DMS 273 treated with DMSO at 0.1 percent for 48 hours (cell line): ENCODE data around the gene TLX1.
A peak's percentile ranks its signal among the peaks of the same experiment; 100 is the strongest.

Experiments
- DNase-seq: peaks from one replicate; lab custom pipeline; 2025; lab: John Stamatoyannopoulos, UW

Gene TLX1

DNA sequence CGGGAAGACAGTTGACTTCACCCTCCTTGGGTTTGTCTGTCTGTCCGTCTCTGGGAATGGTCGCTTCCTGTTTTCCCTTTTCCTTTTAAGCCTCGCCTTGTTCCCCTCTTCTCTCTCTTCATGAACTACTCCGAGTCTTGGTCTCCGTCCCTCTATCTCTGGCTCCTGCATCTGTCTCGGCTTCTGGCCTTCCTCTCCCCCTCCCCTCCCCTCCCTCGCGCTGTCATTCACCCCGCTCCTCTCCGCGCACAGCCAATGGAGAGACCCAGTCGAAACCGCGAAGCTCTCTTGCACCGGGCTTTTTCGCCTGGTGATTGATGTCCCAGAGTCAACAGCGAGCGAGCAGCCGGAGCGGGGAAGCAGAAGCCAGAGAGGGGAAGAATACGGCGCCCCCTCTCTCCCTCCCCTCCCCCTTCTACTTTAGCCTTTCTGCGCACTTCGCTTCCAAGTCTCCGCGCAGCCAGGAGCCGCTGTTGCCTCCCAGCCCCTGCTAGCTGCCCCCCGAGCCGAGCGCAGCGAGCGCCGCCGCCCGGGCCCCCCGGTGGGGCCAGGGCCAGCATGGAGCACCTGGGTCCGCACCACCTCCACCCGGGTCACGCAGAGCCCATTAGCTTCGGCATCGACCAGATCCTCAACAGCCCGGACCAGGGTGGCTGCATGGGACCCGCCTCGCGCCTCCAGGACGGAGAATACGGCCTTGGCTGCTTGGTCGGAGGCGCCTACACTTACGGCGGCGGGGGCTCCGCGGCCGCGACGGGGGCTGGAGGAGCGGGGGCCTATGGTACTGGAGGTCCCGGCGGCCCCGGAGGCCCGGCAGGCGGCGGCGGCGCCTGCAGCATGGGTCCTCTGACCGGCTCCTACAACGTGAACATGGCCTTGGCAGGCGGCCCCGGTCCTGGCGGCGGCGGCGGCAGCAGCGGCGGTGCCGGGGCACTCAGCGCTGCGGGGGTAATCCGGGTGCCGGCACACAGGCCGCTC is at the start of gene TLX1:
Gene TLX1, plus strand, starts transcription at position 317 of the 978 bp plus-strand sequence. Its CDS starts 242 bp downstream, at position 559.
- DNase-seq = peak; percentile 5

GRCh38 chr10:101085846-101086245 is 45.3 kb upstream of the TLX1 start:
- no peak for DNase-seq

DNA sequence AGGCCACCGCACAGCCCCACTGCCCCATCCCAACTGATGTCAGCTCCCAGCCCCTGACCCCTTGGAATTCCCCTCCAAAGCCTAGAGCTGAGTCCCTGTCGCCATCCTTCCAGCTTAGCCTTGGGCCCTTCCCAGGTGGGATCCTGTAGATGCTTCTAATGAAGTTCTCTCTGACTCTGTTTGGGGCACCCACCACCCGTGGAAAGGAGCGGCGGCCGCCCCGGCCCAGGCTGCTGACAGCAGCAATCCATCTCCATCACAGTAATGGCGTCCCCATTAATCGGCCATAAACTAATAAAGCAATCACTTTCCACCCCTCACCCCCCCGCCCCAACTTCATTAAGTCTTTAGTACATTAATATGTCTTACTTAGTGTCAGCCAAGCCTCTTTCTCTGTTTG is 43.7 kb upstream of the TLX1 start:
- DNase-seq = no peak

DNA sequence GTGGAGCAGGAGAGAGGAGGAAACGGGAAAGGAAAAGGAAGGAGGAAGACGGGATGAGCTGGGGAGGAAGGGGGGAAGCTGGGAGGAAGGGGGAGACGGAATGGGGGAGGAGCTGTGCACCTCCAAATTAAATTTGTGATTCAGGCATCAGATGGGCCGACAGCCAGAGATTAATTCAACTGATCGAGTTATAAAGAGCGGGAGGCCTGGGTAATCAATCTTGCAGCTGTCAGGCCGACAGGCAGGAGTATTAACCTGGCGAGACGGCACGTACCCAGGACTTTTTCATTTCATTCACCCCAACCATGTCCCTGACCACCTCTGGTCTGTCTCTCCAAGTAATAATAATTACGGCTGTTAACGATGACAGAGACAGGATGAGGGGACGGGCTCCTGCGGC is 43.1 kb upstream of the TLX1 start:
- DNase-seq = no peak

DNA sequence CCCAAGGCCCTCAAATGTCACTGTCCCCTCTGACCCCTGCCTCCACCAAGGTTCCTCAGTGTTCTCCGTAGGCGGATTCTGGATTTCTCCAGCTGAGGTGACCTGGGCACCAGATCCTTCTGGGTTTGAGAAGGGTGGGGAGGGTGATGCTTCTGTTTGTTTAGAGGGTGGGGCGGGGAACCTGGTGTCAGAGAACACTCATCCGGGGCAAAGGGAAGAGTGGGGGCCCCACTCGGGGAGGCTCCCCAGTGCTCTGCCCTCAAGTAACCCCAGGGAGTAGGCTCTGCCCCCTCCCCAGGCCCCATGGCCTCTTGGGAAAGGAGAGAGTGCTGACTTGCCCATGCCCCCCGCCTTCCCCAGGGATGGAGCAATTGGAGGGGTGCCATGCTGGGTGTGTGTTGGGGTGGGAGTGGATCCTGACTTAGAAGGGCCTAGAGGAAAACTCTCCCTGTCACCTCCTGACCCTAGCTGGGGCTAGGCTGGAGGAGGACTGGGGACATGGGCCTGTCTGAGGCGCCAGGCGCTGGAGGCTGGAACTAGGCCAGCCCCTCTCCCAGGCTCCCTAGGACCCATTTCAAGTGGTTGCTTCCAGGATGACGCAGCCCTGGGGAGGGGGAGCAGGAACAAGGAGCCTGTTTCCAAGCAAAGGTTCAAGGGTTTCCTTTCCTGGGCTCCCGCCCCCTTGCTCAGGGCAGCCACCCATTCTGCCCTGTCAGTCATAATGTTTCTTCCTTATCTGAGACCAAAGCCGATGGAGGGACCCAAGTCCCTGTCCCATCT is 41.4 kb upstream of the TLX1 start:
- DNase-seq = no peak

DNA sequence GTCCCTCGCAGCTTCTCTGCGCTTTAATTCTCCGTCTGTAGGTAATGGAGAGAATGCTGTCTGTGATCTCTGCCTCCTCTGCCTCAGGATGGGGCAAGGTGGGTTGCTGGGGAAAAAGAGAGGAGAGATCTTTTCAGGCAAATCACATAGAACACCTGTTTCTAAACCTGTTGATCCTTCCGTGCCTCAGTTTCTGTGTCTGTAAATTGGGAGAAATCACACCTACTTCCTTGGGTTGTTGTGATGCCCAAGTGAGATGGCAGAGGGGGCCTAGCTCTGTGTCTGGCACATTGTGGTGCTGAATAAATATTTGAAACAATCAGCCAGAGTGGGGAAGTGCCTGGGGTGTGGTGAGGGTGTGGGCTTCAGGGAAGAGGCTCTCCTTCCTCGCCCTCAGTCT is 40.5 kb upstream of the TLX1 start:
- DNase-seq = no peak

DNA sequence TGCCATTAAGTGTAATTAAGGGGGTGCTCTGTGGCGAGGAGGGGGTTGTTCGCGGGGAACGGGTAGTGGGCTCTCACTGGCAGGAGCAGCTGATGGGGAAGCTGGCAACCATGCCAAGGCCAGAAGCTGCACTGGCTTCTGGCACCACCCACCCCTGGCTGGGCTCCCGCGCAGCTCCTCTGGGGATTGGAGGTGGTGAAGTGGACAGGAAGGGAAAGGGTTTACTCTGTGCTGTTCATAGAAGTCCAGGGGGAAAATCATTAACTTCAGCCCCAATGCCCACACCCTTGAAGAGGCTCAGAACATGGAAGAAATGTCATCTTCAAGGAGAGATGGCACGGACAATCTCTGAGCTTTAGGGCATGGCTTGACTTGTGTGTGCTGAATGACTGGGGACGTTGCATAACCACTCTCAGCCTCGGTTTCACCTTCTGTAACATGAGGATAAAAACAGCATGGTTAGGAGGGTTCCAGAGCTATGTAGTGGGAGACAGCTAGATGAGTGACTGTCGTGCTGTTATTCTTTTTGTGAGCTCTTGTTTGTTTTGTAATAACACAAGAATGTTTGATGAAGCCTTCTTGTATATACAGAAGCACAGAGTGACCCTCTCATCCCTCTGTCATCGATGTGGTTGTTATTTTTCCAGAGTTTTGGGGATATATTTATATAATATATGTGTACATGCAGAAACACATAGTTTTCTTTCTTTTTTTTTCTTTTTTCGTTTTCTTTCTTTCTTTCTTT is 39.4 kb upstream of the TLX1 start:
- no peak for DNase-seq

GRCh38 chr10:101092881-101093354 is 38.2 kb upstream of the TLX1 start:
- DNase-seq = no peak

GRCh38 chr10:101094121-101094879 is 36.8 kb upstream of the TLX1 start:
- DNase-seq = no peak

DNA sequence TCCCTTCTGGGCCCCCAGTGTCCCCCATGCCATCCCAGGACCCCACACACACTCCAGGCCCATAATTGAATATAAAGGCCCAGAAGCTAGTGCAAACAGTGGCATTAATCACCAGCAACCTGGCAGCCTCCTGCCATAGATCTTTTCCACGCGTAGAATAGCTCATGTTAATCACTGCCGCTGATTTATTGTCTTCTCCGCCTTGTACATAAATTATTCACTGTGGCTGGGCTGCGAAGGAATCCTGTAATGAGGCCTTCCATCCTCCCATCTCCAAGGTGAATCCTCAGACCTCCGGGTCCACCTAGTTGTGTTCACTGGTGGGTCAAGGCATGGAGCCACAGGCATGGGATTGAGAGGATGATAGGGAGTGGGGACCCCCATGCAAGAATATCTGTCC is 36.1 kb upstream of the TLX1 start:
- no peak for DNase-seq

DNA sequence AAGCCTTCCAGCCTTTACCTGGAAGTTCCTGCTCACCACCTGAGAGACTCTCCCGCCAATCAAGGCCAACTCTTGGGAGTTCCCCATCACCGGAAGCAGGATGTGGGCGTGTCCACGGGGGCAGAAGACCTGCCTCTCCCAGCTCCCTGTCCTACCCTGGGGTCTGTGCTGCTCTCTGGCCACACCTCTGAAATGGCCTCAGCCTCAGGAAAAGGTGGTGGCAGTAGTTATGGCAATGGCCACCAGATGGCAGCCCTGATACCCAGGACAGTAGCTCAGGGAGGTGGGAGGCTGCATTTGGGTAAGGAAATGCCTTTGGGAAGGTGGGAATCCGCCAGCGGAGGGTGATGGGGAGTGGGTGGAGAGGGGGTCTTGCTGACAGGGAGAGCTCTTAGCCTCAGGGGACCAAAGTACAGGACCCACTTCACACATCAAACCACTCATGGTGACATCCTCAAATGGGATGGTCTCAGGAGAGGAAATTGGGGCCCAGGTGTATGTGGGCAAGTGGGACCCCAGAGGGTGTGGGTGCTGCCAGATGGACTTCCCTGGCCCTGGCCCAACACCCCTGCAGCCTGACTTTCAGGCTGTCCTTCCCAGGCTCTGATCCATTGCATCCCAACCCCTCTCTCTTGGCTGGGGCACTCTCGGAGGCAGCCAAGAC is 35.4 kb upstream of the TLX1 start:
- peak; percentile 24 for DNase-seq

DNA sequence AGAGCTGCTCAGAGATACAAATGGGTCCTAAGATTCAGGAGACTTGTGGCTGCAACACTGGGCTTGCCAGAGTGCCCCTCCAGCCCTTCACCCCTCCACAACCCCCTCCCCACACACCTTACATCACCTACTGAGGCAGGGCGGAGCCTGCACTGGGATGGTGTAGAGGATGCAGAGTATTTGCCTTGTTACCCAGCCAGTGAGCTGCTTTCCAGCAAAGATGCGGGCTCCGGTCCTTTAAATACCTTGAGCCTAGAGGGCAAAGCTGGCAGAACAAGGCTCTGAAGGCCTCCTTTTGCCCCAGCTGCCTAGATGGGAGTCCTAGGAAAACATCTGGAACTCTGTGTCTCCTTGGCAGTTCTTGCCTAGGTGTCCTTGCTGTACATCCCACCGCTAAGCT is 34.7 kb upstream of the TLX1 start:
- DNase-seq = no peak

GRCh38 chr10:101097881-101098280 is 33.2 kb upstream of the TLX1 start:
- DNase-seq = no peak

GRCh38 chr10:101099901-101100300 is 31.2 kb upstream of the TLX1 start:
- no peak for DNase-seq

DNA sequence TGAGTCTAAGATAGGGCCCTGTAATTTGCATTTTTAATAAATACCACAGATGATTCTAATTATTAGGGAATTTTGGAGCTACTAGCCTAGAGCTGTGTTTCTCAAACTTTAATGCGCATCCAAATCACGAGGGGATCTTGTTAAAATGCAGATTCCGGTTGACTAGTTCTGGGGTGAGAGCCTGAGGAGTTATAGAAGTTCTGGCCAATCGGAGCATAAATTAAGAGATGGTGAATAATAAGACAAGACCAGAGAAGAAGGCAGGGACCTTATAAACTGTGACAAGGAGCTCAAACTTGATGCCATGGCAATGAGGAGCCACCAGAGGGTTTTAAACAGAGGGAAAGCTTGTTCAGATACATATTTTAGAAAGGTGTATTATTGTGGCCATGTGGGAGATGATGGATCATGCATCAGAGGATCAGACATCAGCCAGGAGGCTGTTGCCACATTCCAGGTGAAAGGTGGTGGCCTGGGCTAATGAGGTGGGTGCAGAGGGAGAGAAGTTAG is 29.7 kb upstream of the TLX1 start:
- no peak for DNase-seq

DNA sequence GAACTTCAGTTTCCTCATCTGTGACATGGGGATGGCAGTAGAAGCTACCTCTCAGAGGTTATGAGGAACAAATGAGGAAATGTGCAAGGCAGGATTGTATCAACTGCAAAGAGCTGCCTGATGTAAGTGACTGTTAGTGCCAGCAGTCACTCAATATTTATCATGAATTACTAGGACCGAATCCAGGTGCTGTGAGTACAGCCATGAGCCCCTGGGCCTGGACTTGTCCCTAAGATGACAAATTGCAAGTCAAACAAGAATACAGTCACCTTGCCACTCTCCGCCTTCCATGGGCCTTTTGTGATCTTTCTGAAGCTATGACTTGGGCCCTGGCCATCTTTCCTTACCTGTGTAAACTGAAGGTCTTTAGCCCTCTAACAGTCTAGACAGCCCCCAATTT is 27.7 kb upstream of the TLX1 start:
- no peak for DNase-seq

DNA sequence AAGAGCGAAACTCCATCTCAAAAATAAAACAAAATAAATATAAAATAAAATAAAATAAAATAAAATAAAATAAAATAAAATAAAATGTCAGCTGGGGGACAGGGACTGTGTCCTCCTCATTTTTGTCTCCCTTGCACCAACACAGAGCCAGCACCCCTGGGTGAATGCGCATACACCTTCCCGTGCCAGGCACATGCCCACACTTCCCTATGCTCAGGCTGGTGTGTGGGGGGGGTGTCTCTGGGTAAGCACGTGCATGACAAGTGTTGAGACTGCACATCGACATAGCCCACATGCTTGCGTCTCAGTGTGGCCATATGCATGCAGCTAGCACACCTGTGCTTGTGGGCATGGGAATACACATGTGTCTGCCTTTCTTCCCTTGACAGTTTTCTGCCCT is 24.7 kb upstream of the TLX1 start:
- no peak for DNase-seq

GRCh38 chr10:101107771-101108170 is 23.3 kb upstream of the TLX1 start:
- no peak for DNase-seq

DNA sequence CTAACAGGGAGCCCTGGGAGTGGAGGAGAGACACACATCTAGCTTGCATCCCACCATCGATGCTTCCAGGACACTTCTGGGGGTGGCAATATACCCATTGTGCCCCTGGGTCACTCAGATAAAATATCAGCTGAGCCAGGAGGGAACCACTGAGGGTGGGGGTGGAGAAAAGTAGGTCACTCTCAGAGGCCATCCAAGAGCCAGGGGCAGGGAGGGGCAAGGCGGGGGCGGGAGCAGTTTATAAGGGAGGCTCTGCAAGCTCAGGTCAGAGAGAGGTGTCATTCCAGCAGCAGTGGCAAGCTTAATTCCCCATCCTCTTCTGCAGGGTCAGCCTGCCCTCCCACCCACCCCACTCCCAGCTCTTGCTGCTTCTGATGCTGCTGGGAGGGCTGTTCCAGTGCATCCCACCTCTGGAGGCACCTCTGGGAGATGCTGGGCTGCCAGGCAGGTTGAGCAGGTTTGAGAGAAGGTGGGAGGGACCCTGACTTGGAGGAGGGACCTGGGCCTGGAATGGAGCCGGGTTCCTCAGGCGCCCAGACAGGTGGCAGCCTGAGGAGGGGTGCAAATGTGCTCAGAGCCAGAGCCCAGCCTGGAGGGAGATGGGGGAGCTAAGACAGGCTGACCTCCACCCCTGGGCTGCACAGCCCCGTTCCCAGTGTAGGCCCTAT is 20.1 kb upstream of the TLX1 start:
- DNase-seq = no peak

DNA sequence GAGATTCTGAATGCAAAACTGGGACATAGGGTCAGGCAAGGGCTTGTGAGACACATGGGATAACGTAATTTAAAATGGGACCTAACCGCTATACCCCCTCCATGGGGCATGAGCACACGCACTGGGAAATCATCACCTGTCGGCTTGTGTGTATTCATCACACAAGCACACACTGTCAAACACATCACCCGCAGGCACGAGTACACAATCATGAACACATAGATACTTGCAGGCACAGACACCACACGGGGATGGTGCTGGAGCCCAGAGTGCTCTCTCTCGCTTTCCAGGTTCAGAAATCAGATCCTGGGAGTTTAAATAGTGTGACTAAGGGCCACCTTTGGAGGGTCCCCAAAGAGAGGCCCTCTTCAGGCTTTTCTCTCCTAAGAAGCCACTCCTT is 19.6 kb upstream of the TLX1 start:
- DNase-seq = no peak
